ENCODE data around the gene P3H3. TPM values are rescaled to one million over a fixed set of nuclear protein-coding genes. Genes with fewer than 3 reads are reported as not detected.
"Not testable (repeated sequence)": the region's sequence is repeated elsewhere in the genome, so short reads cannot be mapped to it uniquely, and the experiment has no call there.

P3H3 gene
- polyA plus RNA-seq, 4 donors = 0.89 to 18.3 (median 4.9) TPM

DNA sequence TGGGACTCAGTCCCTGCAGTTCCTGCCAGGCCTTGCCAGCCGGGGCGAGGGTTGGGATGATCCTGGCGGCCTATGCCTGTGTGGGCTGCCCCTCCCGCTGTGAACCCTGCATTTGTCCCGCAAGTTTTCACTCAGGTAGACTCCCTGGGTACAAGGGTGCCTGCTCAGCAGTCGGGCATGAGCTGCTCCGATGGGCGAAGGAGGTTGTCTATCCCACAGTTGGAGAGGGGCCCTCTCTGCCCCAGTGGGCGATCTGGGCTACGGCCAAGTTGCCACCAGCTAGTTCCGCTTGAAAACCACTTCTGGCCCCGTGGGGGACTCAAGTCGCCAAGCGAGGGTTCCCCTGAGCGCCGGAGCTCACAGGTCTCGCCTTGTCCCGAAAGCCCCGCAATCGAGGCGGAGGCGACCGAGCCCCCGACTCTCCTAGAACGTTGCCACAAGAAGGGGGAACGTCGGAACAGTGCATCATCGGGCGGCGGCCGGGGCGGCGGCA is 38.8 kb downstream of the P3H3 start:
- peaks cover 8 to 83% (median 8%) of the 10 kb centered on the region in 3 donors for H3K36me3 ChIP-seq (ENCODE audit: control insufficient read depth in 3 of 3, insufficient read depth in 2 of 3, low read depth in 1 of 3, low read length in 3 of 3)
- peak overlapping the region; percentile 53 to 87 (median 68) for H3K27ac ChIP-seq (ENCODE audit: low read depth in 1 of 3, low read length in 2 of 3)
- 1 to 4% (median 3%) methylated on average over 31 to 33 of the region's 33 CpGs for WGBS, 3 donors
- H3K27me3 ChIP-seq (ENCODE audit: control insufficient read depth in 3 of 3, insufficient read depth in 3 of 3, low read length in 3 of 3) = no peaks in the 10 kb centered on the region
- H3K4me3 ChIP-seq (ENCODE audit: low read depth in 1 of 3, low read length in 3 of 3) = peak overlapping the region; percentile 86 to 95 (median 93)
- no peak for FAIRE-seq
- H3K9me3 ChIP-seq (ENCODE audit: control insufficient read depth in 2 of 2, insufficient read depth in 1 of 2, low read depth in 1 of 2, low read length in 1 of 2) = no peaks in the 10 kb centered on the region
- H3K4me1 ChIP-seq (ENCODE audit: control insufficient read depth in 3 of 3, insufficient read depth in 2 of 3, low read depth in 1 of 3, low read length in 2 of 3) = peaks cover 0 to 41% (median under 1%) of the 10 kb centered on the region in 3 donors
- DNase-seq = peak in 1 of 2 donors; percentile 39

DNA sequence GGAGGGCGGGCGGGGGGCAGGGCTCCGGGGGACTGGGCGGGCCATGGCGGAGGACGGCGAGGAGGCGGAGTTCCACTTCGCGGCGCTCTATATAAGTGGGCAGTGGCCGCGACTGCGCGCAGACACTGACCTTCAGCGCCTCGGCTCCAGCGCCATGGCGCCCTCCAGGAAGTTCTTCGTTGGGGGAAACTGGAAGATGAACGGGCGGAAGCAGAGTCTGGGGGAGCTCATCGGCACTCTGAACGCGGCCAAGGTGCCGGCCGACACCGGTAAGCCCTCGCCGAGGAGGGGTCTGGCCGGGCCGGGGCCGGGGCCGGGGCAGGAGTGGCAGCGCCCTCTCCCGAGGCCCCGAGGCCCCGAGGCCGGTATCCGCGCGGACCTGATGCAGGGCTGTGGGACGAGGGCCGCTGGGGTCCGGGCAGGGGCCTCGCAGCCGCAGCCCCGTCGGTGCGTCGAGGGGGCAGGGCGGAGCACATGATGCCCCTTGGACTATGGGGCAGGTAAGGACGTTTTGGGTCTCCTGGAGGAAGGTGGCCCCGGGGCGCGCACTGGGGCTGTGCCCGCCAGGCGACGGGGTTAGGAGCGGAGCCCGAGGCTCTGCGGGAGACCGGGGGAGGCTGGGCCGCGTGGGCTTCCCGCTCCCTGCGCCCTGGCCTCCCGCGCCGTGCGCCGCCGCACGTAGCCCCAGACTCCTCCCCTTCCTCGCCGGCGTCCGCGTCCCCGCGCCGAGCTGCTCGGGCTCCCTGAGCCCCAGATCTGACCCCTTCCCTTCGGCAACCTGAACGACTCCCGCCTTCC is 39.4 kb downstream of the P3H3 start, which contains the start of gene TPI1:
TPI1 (plus strand) TSS at position 119 of the 798 bp plus-strand sequence; CDS start at position 155, 36 bp downstream.
- H3K27ac ChIP-seq (ENCODE audit: low read depth in 1 of 3, low read length in 2 of 3) = peak within 1 kb of the TSS; percentile 90 to 95 (median 94)
- FAIRE-seq = no peak
- no peaks in the 10 kb centered on the region for H3K9me3 ChIP-seq (ENCODE audit: control insufficient read depth in 2 of 2, insufficient read depth in 1 of 2, low read depth in 1 of 2, low read length in 1 of 2)
- no peaks in the 10 kb centered on the region for H3K27me3 ChIP-seq (ENCODE audit: control insufficient read depth in 3 of 3, insufficient read depth in 3 of 3, low read length in 3 of 3)
- peak; percentile 81 to 91 for DNase-seq
- peaks cover 0 to 44% (median 3%) of the 10 kb centered on the region in 3 donors for H3K4me1 ChIP-seq (ENCODE audit: control insufficient read depth in 3 of 3, insufficient read depth in 2 of 3, low read depth in 1 of 3, low read length in 2 of 3)
- H3K36me3 ChIP-seq (ENCODE audit: control insufficient read depth in 3 of 3, insufficient read depth in 2 of 3, low read depth in 1 of 3, low read length in 3 of 3) = peaks cover 8 to 81% (median 8%) of the 10 kb centered on the region in 3 donors
- peak within 1 kb of the TSS; percentile 86 to 95 (median 93) for H3K4me3 ChIP-seq (ENCODE audit: low read depth in 1 of 3, low read length in 3 of 3)
- 0 to 1% (median 0%) methylated on average over 67 to 86 of the region's 86 CpGs for WGBS, 3 donors

- Histone ChIP-seq H3K36me3 (ENCODE audit: control insufficient read depth in 3 of 3, insufficient read depth in 2 of 3, low read depth in 1 of 3, low read length in 3 of 3) (peaks cover 5 to 74% (median 6%) of the 10 kb centered on the region in 3 donors), H3K4me1 (ENCODE audit: control insufficient read depth in 3 of 3, insufficient read depth in 2 of 3, low read depth in 1 of 3, low read length in 2 of 3) (peaks cover 0 to 44% (median 3%) of the 10 kb centered on the region in 3 donors), H3K27me3 (ENCODE audit: control insufficient read depth in 3 of 3, insufficient read depth in 3 of 3, low read length in 3 of 3) (no peaks in the 10 kb centered on the region), H3K4me3 (ENCODE audit: low read depth in 1 of 3, low read length in 3 of 3) (peak overlapping the region; percentile 86 to 95 (median 93)), H3K27ac (ENCODE audit: low read depth in 1 of 3, low read length in 2 of 3) (peak overlapping the region; percentile 90 to 95 (median 94)), H3K9me3 (ENCODE audit: control insufficient read depth in 2 of 2, insufficient read depth in 1 of 2, low read depth in 1 of 2, low read length in 1 of 2) (no peaks in the 10 kb centered on the region)
- FAIRE-seq = no peak
- 4 to 7% (median 6%) methylated on average over 22 of the region's 22 CpGs for WGBS, 3 donors
- DNase-seq = peak in 1 of 2 donors; percentile 26
Measured at GRCh38 chr12:6868211-6869048, 40.2 kb downstream of the P3H3 start.

- peak; percentile 89 to 92 for DNase-seq
- peaks cover 0 to 65% (median 6%) of the 10 kb centered on the region in 3 donors for H3K36me3 ChIP-seq (ENCODE audit: control insufficient read depth in 3 of 3, insufficient read depth in 2 of 3, low read depth in 1 of 3, low read length in 3 of 3)
- no peaks in the 10 kb centered on the region for H3K9me3 ChIP-seq (ENCODE audit: control insufficient read depth in 2 of 2, insufficient read depth in 1 of 2, low read depth in 1 of 2, low read length in 1 of 2)
- WGBS, 3 donors = 14 to 32% (median 15%) methylated on average over 12 of the region's 12 CpGs
- peaks cover 0 to 49% (median 3%) of the 10 kb centered on the region in 3 donors for H3K4me1 ChIP-seq (ENCODE audit: control insufficient read depth in 3 of 3, insufficient read depth in 2 of 3, low read depth in 1 of 3, low read length in 2 of 3)
- peak overlapping the region in 2 of 3 donors; percentile 86 to 95 for H3K4me3 ChIP-seq (ENCODE audit: low read depth in 1 of 3, low read length in 3 of 3)
- peak overlapping the region; percentile 52 to 90 (median 59) for H3K27ac ChIP-seq (ENCODE audit: low read depth in 1 of 3, low read length in 2 of 3)
- FAIRE-seq = no peak
- H3K27me3 ChIP-seq (ENCODE audit: control insufficient read depth in 3 of 3, insufficient read depth in 3 of 3, low read length in 3 of 3) = no peaks in the 10 kb centered on the region
Measured at GRCh38 chr12:6869049-6870021, 41.1 kb downstream of the P3H3 start.

GRCh38 chr12:6870304-6870703 is 42.1 kb downstream of the P3H3 start:
- H3K4me3 ChIP-seq (ENCODE audit: low read depth in 1 of 3, low read length in 3 of 3); FAIRE-seq; H3K9me3 ChIP-seq (ENCODE audit: control insufficient read depth in 2 of 2, insufficient read depth in 1 of 2, low read depth in 1 of 2, low read length in 1 of 2); DNase-seq; H3K27me3 ChIP-seq (ENCODE audit: control insufficient read depth in 3 of 3, insufficient read depth in 3 of 3, low read length in 3 of 3): not testable (repeated sequence)
- peaks cover 0 to 56% (median 3%) of the 10 kb centered on the region in 3 donors for H3K36me3 ChIP-seq (ENCODE audit: control insufficient read depth in 3 of 3, insufficient read depth in 2 of 3, low read depth in 1 of 3, low read length in 3 of 3)
- H3K27ac ChIP-seq (ENCODE audit: low read depth in 1 of 3, low read length in 2 of 3) = peak overlapping the region in 1 of 3 donors; percentile 52
- WGBS, 3 donors = 50 to 83% (median 59%) methylated on average over 2 to 4 of the region's 4 CpGs
- H3K4me1 ChIP-seq (ENCODE audit: control insufficient read depth in 3 of 3, insufficient read depth in 2 of 3, low read depth in 1 of 3, low read length in 2 of 3) = peaks cover 0 to 49% (median 3%) of the 10 kb centered on the region in 3 donors

DNA sequence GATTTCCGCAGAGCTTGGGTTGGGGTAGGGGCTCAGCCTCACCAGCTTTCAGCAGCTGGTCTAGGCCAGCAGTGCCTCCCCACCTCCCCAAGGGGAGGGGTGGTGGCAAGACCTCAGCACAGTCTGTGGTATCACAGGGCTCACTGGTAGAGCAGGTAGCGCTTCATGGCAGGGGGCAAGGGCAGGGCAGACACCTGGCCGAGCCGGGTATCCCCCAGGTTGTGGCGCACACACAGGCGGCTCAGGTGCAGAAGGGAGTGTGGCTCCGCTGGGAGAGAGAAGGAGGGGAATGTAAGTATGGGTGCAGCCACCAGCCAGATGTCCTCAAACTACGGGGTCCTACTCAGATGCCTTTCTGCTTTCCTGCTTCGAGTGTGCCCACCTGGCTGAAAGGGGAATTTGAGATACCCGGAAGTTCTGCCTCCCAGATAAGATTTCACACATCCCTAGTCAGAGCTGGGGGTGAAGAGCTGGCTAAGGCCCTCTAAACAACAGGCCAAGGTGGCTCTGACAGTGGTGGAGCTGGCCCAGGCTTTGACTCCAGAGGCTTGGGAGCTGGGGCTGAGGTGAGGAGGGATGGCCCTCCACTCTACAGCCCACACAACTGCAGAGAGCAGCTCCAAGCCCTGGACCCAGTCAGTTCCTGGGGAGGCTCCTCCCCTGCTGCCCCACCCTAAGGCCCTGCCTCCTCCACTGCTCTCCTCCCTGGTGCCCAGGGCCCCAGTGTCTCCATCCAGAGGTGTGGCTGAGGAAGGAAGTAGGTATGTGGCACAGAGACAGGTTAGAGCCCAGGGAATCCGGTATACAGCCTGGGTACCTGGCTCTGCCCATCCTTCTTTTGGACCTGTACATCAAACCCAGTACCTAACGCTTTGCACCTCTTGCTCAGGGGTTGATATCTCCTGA is 43.1 kb downstream of the P3H3 start:
- WGBS, 3 donors = 46 to 66% (median 62%) methylated on average over 11 to 12 of the region's 12 CpGs
- peak overlapping the region; percentile 22 to 94 (median 52) for H3K27ac ChIP-seq (ENCODE audit: low read depth in 1 of 3, low read length in 2 of 3)

More for the DNA sequence above, 43.1 kb downstream of the P3H3 start:
- Histone ChIP-seq H3K4me3 (ENCODE audit: low read depth in 1 of 3, low read length in 3 of 3) (peak overlapping the region in 2 of 3 donors; percentile 62 to 95), H3K9me3 (ENCODE audit: control insufficient read depth in 2 of 2, insufficient read depth in 1 of 2, low read depth in 1 of 2, low read length in 1 of 2) (no peaks in the 10 kb centered on the region), H3K27me3 (ENCODE audit: control insufficient read depth in 3 of 3, insufficient read depth in 3 of 3, low read length in 3 of 3) (no peaks in the 10 kb centered on the region), H3K36me3 (ENCODE audit: control insufficient read depth in 3 of 3, insufficient read depth in 2 of 3, low read depth in 1 of 3, low read length in 3 of 3) (peaks cover 0 to 51% (median 3%) of the 10 kb centered on the region in 3 donors), H3K4me1 (ENCODE audit: control insufficient read depth in 3 of 3, insufficient read depth in 2 of 3, low read depth in 1 of 3, low read length in 2 of 3) (peaks cover 0 to 49% (median 3%) of the 10 kb centered on the region in 3 donors)
- FAIRE-seq (no peak), DNase-seq (peak; percentile 78 to 90)

Measured in small intestine (tissue), 7 donors.